Neural cell (in vitro differentiated cells): ENCODE data around the gene COA3. TPM values are rescaled to one million over a fixed set of nuclear protein-coding genes. Genes with fewer than 3 reads are reported as not detected.

Source experiments
- H2AFZ ChIP-seq: fragments of 200-600, 300-800 bp; sonication (generic), shearing (Covaris generic); 2 replicates; pipeline ENCODE4 v1.6.0; 2014; ENCODE audit warnings: low read depth, mild to moderate bottlenecking, antibody characterized with exemption, low read length, moderate library complexity
- H3F3A ChIP-seq: fragments of 200-600 bp; shearing (Covaris generic); 2 replicates; pipeline ENCODE4 v1.6.1; 2016; ENCODE audit warnings: mild to moderate bottlenecking, moderate library complexity, mixed read lengths, antibody characterized with exemption, low read length; ENCODE audit not compliant: insufficient read depth, poor library complexity, severe bottlenecking
- H3K27ac ChIP-seq: fragments of 200-600, 300-800 bp; sonication (generic), shearing (Covaris generic); 2 replicates; pipeline ENCODE4 v1.5.1; 2014; ENCODE audit warnings: mild to moderate bottlenecking, low read length, moderate library complexity
- H3K27me3 ChIP-seq: fragments of 300-800, 200-600 bp; sonication (generic), shearing (Covaris generic); 2 replicates; pipeline ENCODE4 v1.6.0; 2014; ENCODE audit warnings: mild to moderate bottlenecking, low read depth, low read length, moderate library complexity; ENCODE audit not compliant: insufficient read depth
- H3K36me3 ChIP-seq: fragments of 300-800, 200-600 bp; sonication (generic), shearing (Covaris generic); 2 replicates; pipeline ENCODE4 v1.5.1; 2014; ENCODE audit warnings: mild to moderate bottlenecking, antibody characterized with exemption, low read length, moderate library complexity; ENCODE audit not compliant: insufficient read depth
- H3K4me2 ChIP-seq: fragments of 300-800, 200-600 bp; sonication (generic), shearing (Covaris generic); 2 replicates; pipeline ENCODE4 v1.6.0; 2014; ENCODE audit warnings: mild to moderate bottlenecking, low read length
- H3K4me3 ChIP-seq: fragments of 300-800, 200-600 bp; sonication (generic), shearing (Covaris generic); 2 replicates; pipeline ENCODE4 v1.5.1; 2014; ENCODE audit warnings: mild to moderate bottlenecking, low read length, moderate library complexity
- H3K79me2 ChIP-seq: fragments of 200-600 bp; shearing (Covaris generic); replicated peaks from 2 replicates; pipeline ENCODE4 v1.6.0; 2014; ENCODE audit warnings: mild to moderate bottlenecking, low read length, moderate library complexity; ENCODE audit not compliant: insufficient read depth
- H3K9ac ChIP-seq: fragments of 300-800, 200-600 bp; sonication (generic), shearing (Covaris generic); 2 replicates; pipeline ENCODE4 v1.6.1; 2016; ENCODE audit warnings: mild to moderate bottlenecking, low read length, mixed read lengths
- H3K9me2 ChIP-seq: fragments of 200-600 bp; shearing (Covaris generic); 2 replicates; pipeline ENCODE4 v1.6.1; 2016; ENCODE audit warnings: mild to moderate bottlenecking, low read length, mixed read lengths; ENCODE audit not compliant: insufficient read depth
- H3K9me3 ChIP-seq: fragments of 200-600, 300-800 bp; sonication (generic), shearing (Covaris generic); 2 replicates; pipeline ENCODE4 v1.6.1; 2016; ENCODE audit warnings: mild to moderate bottlenecking, mixed run types, low read length, moderate library complexity, mixed read lengths
- H4K20me1 ChIP-seq: fragments of 200-600 bp; shearing (Covaris generic); 2 replicates; pipeline ENCODE4 v1.6.1; 2016; ENCODE audit warnings: mild to moderate bottlenecking, mixed run types; ENCODE audit not compliant: insufficient read depth
- CTCF ChIP-seq: fragments of 450-650 bp; IDR thresholded peaks from 2 replicates; pipeline ENCODE4 v1.5.1; 2014; ENCODE audit warnings: antibody characterized with exemption, mild to moderate bottlenecking, moderate library complexity; ENCODE audit not compliant: poor library complexity, severe bottlenecking
- EP300 ChIP-seq: fragments of 450-650 bp; conservative IDR thresholded peaks from 2 replicates; pipeline ENCODE4 v1.6.1; 2014; ENCODE audit warnings: antibody characterized with exemption, mild to moderate bottlenecking, moderate library complexity; ENCODE audit not compliant: poor library complexity, severe bottlenecking
- EZH2 ChIP-seq: fragments of 200-600, 300-800 bp; shearing (Covaris generic), sonication (generic); IDR thresholded peaks from 2 replicates; pipeline ENCODE4 v1.6.1; 2014; ENCODE audit warnings: antibody characterized with exemption, low read length, borderline replicate concordance, mild to moderate bottlenecking; ENCODE audit not compliant: insufficient read depth, poor library complexity, severe bottlenecking
- MXI1 ChIP-seq: fragments of 450-650 bp; conservative IDR thresholded peaks from 2 replicates; pipeline ENCODE4 v1.6.1; 2014; ENCODE audit warnings: antibody characterized with exemption, mild to moderate bottlenecking; ENCODE audit not compliant: poor library complexity, severe bottlenecking
- POLR2AphosphoS5 ChIP-seq: IDR thresholded peaks from 2 replicates; pipeline ENCODE4 v1.6.1; 2012
- RAD21 ChIP-seq: fragments of 450-650 bp; conservative IDR thresholded peaks from 2 replicates; pipeline ENCODE4 v1.6.1; 2014; ENCODE audit warnings: antibody characterized with exemption, mild to moderate bottlenecking, moderate library complexity
- REST ChIP-seq: IDR thresholded peaks from 2 replicates; pipeline ENCODE4 v1.6.1; 2012; ENCODE audit warnings: borderline replicate concordance
- SMC3 ChIP-seq: fragments of 450-650 bp; conservative IDR thresholded peaks from 2 replicates; pipeline ENCODE4 v1.6.1; 2014; ENCODE audit warnings: antibody characterized with exemption, mild to moderate bottlenecking, moderate library complexity; ENCODE audit not compliant: poor library complexity
- TAF1 ChIP-seq: IDR thresholded peaks from 2 replicates; pipeline ENCODE4 v1.6.1; 2012; ENCODE audit warnings: low read depth
- polyA plus RNA-seq: library from polyadenylated mRNA; depleted of rRNA; stranded (reverse); fragments of >200 nt; gene quantifications from 2 replicates; pipeline ENCODE4 v1.2.3, GENCODE V29; 2014

Gene COA3
- polyA plus RNA-seq, 1 donor from 2014 or later: 234 TPM

- no peak overlapping the region for H2AFZ ChIP-seq
- no peaks in the 10 kb centered on the region for H3K9me3 ChIP-seq
- no peaks in the 10 kb centered on the region for H3K79me2 ChIP-seq
- H3K4me3 ChIP-seq: peak overlapping the region; percentile 56
- peak overlapping the region; percentile 3 for H3K9ac ChIP-seq
- H3K36me3 ChIP-seq: no peaks in the 10 kb centered on the region
- H3K4me2 ChIP-seq: no peak overlapping the region
- no peaks in the 10 kb centered on the region for H4K20me1 ChIP-seq
- no peaks in the 10 kb centered on the region for H3F3A ChIP-seq
- peaks cover 36% of the 10 kb centered on the region for H3K27me3 ChIP-seq
- H3K9me2 ChIP-seq: no peaks in the 10 kb centered on the region
- no peak for TF ChIP-seq POLR2AphosphoS5
- TF ChIP-seq EP300: no peak
- TF ChIP-seq REST: no peak
- no peak for TF ChIP-seq CTCF
- no peak for TF ChIP-seq TAF1
- no peak for TF ChIP-seq MXI1
- no peak for TF ChIP-seq SMC3
- TF ChIP-seq EZH2: no peak
- TF ChIP-seq RAD21: no peak
- no peak overlapping the region for H3K27ac ChIP-seq
These were observed 17.5 kb downstream of the COA3 start for GRCh38 chr17:42780851-42781638.

GRCh38 chr17:42779936-42780850 is 18.3 kb downstream of the COA3 start, which contains the start of gene WNK4:
Gene WNK4, plus strand, starts transcription at chr17:42780610. Its CDS starts 89 bp downstream, at chr17:42780699.
- Histone ChIP-seq H3K9ac (peak within 1 kb of the TSS; percentile 3), H3K9me3 (no peaks in the 10 kb centered on the region)

More at GRCh38 chr17:42779936-42780850, 18.3 kb downstream of the COA3 start, which contains the start of gene WNK4:
- H3K27me3 ChIP-seq: peaks cover 31% of the 10 kb centered on the region
- no peaks in the 10 kb centered on the region for H3F3A ChIP-seq
- H2AFZ ChIP-seq: no peak within 1 kb of the TSS
- H3K79me2 ChIP-seq: no peaks in the 10 kb centered on the region
- no peak within 1 kb of the TSS for H3K4me2 ChIP-seq
- no peaks in the 10 kb centered on the region for H3K36me3 ChIP-seq
- TF ChIP-seq MXI1: no peak
- no peak for TF ChIP-seq TAF1
- TF ChIP-seq EZH2: no peak
- no peak for TF ChIP-seq RAD21
- no peak for TF ChIP-seq SMC3
- TF ChIP-seq REST: no peak
- no peak for TF ChIP-seq POLR2AphosphoS5
- no peak for TF ChIP-seq EP300
- no peak for TF ChIP-seq CTCF
- H3K4me3 ChIP-seq: peak within 1 kb of the TSS; percentile 56
- no peaks in the 10 kb centered on the region for H4K20me1 ChIP-seq
- H3K27ac ChIP-seq: no peak within 1 kb of the TSS
- no peaks in the 10 kb centered on the region for H3K9me2 ChIP-seq
